Colonic mucosa (tissue), 4 donors: ENCODE results near the gene KLK12. TPM values are rescaled to one million over a fixed set of nuclear protein-coding genes. Genes with fewer than 3 reads are reported as not detected.
"Not testable (repeated sequence)": the region's sequence is repeated elsewhere in the genome, so short reads cannot be mapped to it uniquely, and the experiment has no call there.

Source experiments
- DNase-seq: peaks from one replicate; pipeline ENCODE4 v3.0.0-alpha.2; 2020
- H3K27ac ChIP-seq: fragments of 200-600 bp; one replicate; pipeline ENCODE4 v1.8.0; 2021
- H3K27me3 ChIP-seq: fragments of 200-600 bp; one replicate; pipeline ENCODE4 v1.8.0; 2021
- H3K36me3 ChIP-seq: fragments of 200-600 bp; one replicate; pipeline ENCODE4 v1.8.0; 2021
- H3K4me1 ChIP-seq: fragments of 200-600 bp; one replicate; pipeline ENCODE4 v1.8.0; 2021; ENCODE audit warnings: mild to moderate bottlenecking
- H3K4me3 ChIP-seq: fragments of 200-600 bp; one replicate; pipeline ENCODE4 v1.8.0; 2021
- H3K9ac ChIP-seq, 2 donors: one replicate each; pipeline ENCODE4 v1.7.0; 2013; ENCODE audit warnings: control low read depth in 2 of 2, low read depth in 2 of 2, low read length in 2 of 2
- H3K9me3 ChIP-seq: fragments of 200-600 bp; one replicate; pipeline ENCODE4 v1.8.0; 2021
- intact Hi-C: fragments of 100-400 bp; cut with DNase I; formaldehyde crosslinking; loops from one replicate; pipeline ENCODE4 v1.14.1; 2022
- total RNA-seq, 2 donors: library from RNA; stranded (reverse); fragmentation: NEBNext Ultra II Directional in 1 of 2; extraction: Animal tissue kit (Norgen Biotek cat#: 25700) in 1 of 2; gene quantifications; one replicate each; pipeline ENCODE4 v1.2.1, GENCODE V29; 2021
- TF ChIP-seq, protein P1 (sequence below): fragments of 200-600 bp; IDR thresholded peaks from one replicate; pipeline ENCODE4 v1.8.0; 2022; ENCODE audit warnings: antibody characterized with exemption, mild to moderate bottlenecking
- donor health status: healthy.
- donor health status: DM: no; HTN: no; CAD: no.
- donor health status: DM: no; HTN: no; CAD: no.

KLK12 gene
- total RNA-seq, 2 donors from 2014 or later: 0.64 to 1.4 TPM

DNA sequence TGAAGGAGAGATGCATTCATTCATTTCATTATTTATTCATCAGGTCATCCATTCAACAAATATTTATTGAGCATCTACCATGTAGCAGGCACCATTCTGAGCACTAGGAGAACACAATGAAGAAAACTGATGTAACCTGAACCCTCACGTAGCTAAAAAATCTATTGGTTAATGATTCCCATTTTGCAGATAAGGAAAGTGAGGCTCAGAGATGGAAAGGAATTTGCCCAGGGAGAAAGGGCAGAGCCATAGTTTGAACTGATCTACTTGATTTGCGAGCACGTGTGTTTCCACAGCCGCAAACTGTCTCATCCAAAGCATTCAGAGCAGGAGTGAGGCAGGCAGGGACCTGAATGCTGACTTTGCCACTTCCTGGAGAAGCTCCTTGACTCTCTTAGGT lies 36.1 kb downstream of the KLK12 start:
- Histone ChIP-seq H3K27me3 (no peaks in the 10 kb centered on the region), H3K27ac (no peak overlapping the region), H3K36me3 (no peaks in the 10 kb centered on the region), H3K4me3 (no peak overlapping the region), H3K9ac (no peak overlapping the region), H3K9me3 (no peaks in the 10 kb centered on the region), H3K4me1 (no peaks in the 10 kb centered on the region)
- intact Hi-C loops: no loop called here
- TF ChIP-seq, protein P1, sequence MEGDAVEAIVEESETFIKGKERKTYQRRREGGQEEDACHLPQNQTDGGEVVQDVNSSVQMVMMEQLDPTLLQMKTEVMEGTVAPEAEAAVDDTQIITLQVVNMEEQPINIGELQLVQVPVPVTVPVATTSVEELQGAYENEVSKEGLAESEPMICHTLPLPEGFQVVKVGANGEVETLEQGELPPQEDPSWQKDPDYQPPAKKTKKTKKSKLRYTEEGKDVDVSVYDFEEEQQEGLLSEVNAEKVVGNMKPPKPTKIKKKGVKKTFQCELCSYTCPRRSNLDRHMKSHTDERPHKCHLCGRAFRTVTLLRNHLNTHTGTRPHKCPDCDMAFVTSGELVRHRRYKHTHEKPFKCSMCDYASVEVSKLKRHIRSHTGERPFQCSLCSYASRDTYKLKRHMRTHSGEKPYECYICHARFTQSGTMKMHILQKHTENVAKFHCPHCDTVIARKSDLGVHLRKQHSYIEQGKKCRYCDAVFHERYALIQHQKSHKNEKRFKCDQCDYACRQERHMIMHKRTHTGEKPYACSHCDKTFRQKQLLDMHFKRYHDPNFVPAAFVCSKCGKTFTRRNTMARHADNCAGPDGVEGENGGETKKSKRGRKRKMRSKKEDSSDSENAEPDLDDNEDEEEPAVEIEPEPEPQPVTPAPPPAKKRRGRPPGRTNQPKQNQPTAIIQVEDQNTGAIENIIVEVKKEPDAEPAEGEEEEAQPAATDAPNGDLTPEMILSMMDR: no peak
- no peak for DNase-seq

DNA sequence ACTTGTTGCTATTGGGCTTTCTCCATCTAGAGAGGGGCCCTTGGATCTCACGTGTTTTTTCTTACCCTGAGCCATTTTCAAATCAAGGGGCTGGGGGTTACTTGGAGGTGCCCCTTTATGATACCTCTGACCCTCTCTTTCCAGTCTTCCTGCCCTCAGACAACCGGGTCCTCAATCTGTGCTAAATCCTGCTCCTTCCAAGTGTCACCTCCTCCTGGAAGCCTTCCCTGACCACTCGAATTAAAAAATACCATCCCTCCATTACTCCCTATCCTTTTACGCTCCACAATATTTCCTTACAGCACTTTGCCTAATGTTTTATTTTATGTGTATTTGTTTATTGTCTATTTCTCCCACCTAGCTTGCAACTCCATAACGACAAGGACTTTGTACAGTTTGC lies 36.7 kb downstream of the KLK12 start:
- H3K27ac ChIP-seq: no peak overlapping the region
- no peaks in the 10 kb centered on the region for H3K36me3 ChIP-seq
- no peaks in the 10 kb centered on the region for H3K4me1 ChIP-seq
- no peak for DNase-seq
- H3K9ac ChIP-seq: no peak overlapping the region
- H3K27me3 ChIP-seq: no peaks in the 10 kb centered on the region
- H3K4me3 ChIP-seq: no peak overlapping the region
- TF ChIP-seq, protein P1: no peak
- no peaks in the 10 kb centered on the region for H3K9me3 ChIP-seq
- intact Hi-C loops: no loop called here

DNA sequence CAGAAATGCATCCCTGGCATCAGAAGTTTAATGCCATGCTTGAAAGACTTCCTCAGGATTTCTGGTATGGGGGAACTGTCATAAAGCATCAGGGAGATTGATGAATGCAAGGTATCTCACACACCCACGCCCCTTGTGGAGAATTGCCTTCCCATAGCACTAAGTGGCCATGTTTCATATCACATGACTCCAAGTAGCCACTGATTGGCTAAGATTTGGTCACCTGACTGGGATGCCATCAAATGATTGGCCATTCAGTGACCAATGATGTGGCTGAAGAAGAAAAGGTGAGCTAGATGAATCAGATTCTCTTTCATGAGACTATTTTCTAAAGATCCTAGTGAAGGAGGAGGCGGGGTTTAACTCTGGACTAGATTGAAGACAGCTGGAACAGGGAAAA lies 40.7 kb downstream of the KLK12 start:
- TF ChIP-seq, protein P1: no peak
- H3K9ac ChIP-seq: no peak overlapping the region
- H3K27me3 ChIP-seq: no peaks in the 10 kb centered on the region
- no peak overlapping the region for H3K27ac ChIP-seq
- H3K4me1 ChIP-seq: no peaks in the 10 kb centered on the region
- no peaks in the 10 kb centered on the region for H3K36me3 ChIP-seq
- no peaks in the 10 kb centered on the region for H3K9me3 ChIP-seq
- no peak overlapping the region for H3K4me3 ChIP-seq
- DNase-seq: no peak
- intact Hi-C loops: no loop called here

DNA sequence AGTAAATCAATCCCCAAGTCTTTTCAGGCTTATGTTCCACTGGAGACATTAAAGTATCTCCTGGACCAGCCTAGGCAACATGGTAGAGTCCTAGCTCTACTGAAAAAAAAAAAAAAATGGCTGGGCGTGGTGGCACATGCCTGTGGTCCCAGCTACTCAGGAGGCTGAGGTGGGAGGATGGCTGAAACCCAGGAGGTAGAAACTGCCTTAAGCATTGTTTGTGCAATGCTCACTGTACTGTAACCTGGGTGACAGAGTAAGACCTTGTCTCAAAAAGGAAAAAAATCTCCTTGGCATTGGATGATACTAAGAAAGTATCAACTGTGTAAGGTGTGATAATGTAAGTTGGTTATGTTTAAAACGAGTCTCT lies 42.2 kb downstream of the KLK12 start:
- TF ChIP-seq, protein P1: no peak

DNA sequence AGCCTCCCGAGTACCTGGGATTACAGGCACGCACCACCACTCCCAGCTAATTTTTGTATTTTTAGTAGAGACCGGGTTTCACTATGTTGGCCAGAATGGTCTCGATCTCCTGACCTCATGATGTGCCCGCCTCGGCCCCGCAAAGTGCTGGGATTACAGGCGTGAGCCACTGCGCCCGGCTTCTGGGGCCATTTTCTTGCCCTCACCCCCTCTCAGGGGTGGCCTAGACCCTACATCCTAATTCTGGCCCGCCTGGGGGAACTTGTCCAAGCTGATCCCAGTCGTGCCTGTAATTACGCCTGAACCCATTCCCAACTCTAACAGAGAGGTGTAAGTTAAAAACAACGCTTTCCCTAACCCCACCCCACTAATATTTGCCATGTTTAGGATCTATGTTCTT lies 50.4 kb downstream of the KLK12 start:
- H3K27me3 ChIP-seq, H3K27ac ChIP-seq, H3K4me1 ChIP-seq, H3K9me3 ChIP-seq, H3K9ac ChIP-seq, DNase-seq, intact Hi-C loops, H3K4me3 ChIP-seq, H3K36me3 ChIP-seq: not testable (repeated sequence)

More for the DNA sequence above, 42.2 kb downstream of the KLK12 start:
- Histone ChIP-seq H3K4me3 (no peak overlapping the region), H3K27ac (no peak overlapping the region), H3K9me3 (no peaks in the 10 kb centered on the region), H3K27me3 (no peaks in the 10 kb centered on the region), H3K36me3 (no peaks in the 10 kb centered on the region), H3K4me1 (no peaks in the 10 kb centered on the region), H3K9ac (no peak overlapping the region)
- DNase-seq: no peak
- intact Hi-C loops: no loop called here

DNA sequence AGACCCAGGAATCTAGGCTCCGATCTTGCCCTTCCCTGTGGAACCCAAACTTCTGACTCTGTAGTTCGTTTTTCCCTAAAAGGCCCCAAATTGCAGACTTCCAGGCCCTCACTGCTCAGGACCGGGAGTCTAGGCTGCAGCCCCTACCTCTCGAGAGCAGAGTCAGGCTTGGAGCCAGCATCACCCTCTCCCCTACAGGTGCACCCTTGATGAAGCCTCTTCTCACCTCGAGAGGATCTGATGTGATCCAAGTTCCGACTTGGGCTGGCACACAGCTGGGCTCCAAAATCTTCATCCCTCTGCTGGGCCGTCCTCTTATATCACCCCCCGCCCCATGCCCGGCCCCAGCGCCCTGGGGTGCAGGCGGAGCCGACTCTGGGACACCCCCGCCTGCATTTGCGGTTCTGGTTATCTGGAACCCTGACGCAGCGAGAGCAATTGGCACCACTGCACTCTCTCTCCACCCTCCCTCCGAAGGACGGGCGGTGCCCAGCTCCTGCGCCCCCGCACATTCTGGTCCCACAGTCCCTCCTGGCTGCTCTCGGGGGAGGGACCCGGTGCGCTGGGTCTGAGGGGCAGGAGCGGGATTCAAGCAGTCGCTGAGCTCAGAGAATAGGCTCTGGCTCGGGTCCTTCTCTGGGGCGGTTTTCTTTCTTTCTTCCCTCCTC lies 51.0 kb downstream of the KLK12 start, which contains the start of gene KLK7:
Gene KLK7 (minus strand): TSS at position 293 of the 668 bp plus-strand sequence. CDS start 1,518 bp downstream, outside the sequence.
- Histone ChIP-seq H3K36me3 (no peaks in the 10 kb centered on the region), H3K9me3 (no peaks in the 10 kb centered on the region), H3K27ac (no peak within 1 kb of the TSS), H3K4me3 (no peak within 1 kb of the TSS), H3K9ac (no peak within 1 kb of the TSS), H3K4me1 (no peaks in the 10 kb centered on the region), H3K27me3 (no peaks in the 10 kb centered on the region)
- intact Hi-C loops: no loop called here
- TF ChIP-seq, protein P1: no peak
- DNase-seq: no peak
